Suprapubic skin (tissue), 4 donors: Measurements from ENCODE around the gene RHOJ.

Experiments used
- CTCF ChIP-seq, 2 donors: fragments of 200-600 bp in 1 of 2; fragments of 450-650 bp in 1 of 2; sonication (generic) in 1 of 2; IDR thresholded peaks; one replicate each; pipeline ENCODE4 v1.5.1; 2016 to 2019; ENCODE audit warnings: antibody characterized with exemption in 2 of 2, mild to moderate bottlenecking in 1 of 2, moderate library complexity in 1 of 2
- EP300 ChIP-seq: sonication (generic); formaldehyde crosslinking; IDR thresholded peaks from one replicate; pipeline ENCODE4 v1.6.1; 2017; ENCODE audit warnings: antibody characterized with exemption
- POLR2AphosphoS5 ChIP-seq, 3 donors: sonication (generic); formaldehyde crosslinking; IDR thresholded peaks; one replicate each; pipeline ENCODE4 v1.6.1; 2017; ENCODE audit warnings: antibody characterized with exemption in 3 of 3

- TF ChIP-seq CTCF (IDR thresholded peaks at IDR 0.05), result no peak
- TF ChIP-seq POLR2AphosphoS5 (IDR thresholded peaks at IDR 0.05), result no peak
- TF ChIP-seq EP300, result no peak
Measured at GRCh38 chr14:63224196-63224595, 20.0 kb downstream of the RHOJ start.
